Liver (tissue), 9 donors: Measurements from ENCODE around the gene HSPA12B. TPM values are rescaled to one million over a fixed set of nuclear protein-coding genes. Genes with fewer than 3 reads are reported as not detected.
A peak's percentile ranks its signal among the peaks of the same experiment; 100 is the strongest.

ENCODE experiments used
- DNase-seq: peaks from one replicate; pipeline ENCODE4 v3.0.0-alpha.2; 2017; ENCODE audit warnings: low spot score
- H3K27ac ChIP-seq, 2 donors: one replicate each; pipeline ENCODE4 v1.7.0; 2013; ENCODE audit warnings: inconsistent platforms in 2 of 2, low read length in 2 of 2, control low read depth in 1 of 2, low read depth in 1 of 2, mild to moderate bottlenecking in 1 of 2
- H3K27me3 ChIP-seq, 4 donors: one replicate each; pipeline versions ENCODE4 v1.6.1 to v1.7.0; 2013; ENCODE audit warnings: low read length in 3 of 4, inconsistent platforms in 1 of 4, mild to moderate bottlenecking in 1 of 4, moderate library complexity in 1 of 4; ENCODE audit not compliant: control insufficient read depth in 4 of 4, insufficient read depth in 4 of 4
- H3K36me3 ChIP-seq, 4 donors: one replicate each; pipeline versions ENCODE4 v1.6.1 to v1.7.0; 2013; ENCODE audit warnings: low read length in 3 of 4, mild to moderate bottlenecking in 3 of 4, low read depth in 1 of 4, moderate library complexity in 1 of 4; ENCODE audit not compliant: control insufficient read depth in 4 of 4, insufficient read depth in 3 of 4
- H3K4me1 ChIP-seq, 4 donors: one replicate each; pipeline versions ENCODE4 v1.6.1 to v1.7.0; 2013; ENCODE audit warnings: low read length in 3 of 4, mild to moderate bottlenecking in 3 of 4, moderate library complexity in 1 of 4; ENCODE audit not compliant: control insufficient read depth in 4 of 4, insufficient read depth in 4 of 4
- H3K4me3 ChIP-seq, 3 donors: one replicate each; pipeline versions ENCODE4 v1.6.1 to v1.7.0; 2013; ENCODE audit warnings: low read length in 3 of 3, control low read depth in 1 of 3, low read depth in 1 of 3, mild to moderate bottlenecking in 1 of 3
- H3K9ac ChIP-seq, 2 donors: one replicate each; pipeline ENCODE4 v1.7.0; 2013; ENCODE audit warnings: low read length in 2 of 2, mild to moderate bottlenecking in 2 of 2, moderate library complexity in 2 of 2, control low read depth in 1 of 2, low read depth in 1 of 2
- H3K9me3 ChIP-seq, 4 donors: one replicate each; pipeline versions ENCODE4 v1.6.1 to v1.7.0; 2013; ENCODE audit warnings: low read length in 3 of 4; ENCODE audit not compliant: control insufficient read depth in 4 of 4
- GABPA ChIP-seq, 2 donors: IDR thresholded peaks in 1 of 2; conservative IDR thresholded peaks in 1 of 2; 2 replicates each; pipeline ENCODE4 v1.6.1; 2016; ENCODE audit warnings: antibody characterized with exemption in 2 of 2, mild to moderate bottlenecking in 1 of 2, moderate library complexity in 1 of 2
- HNF4A ChIP-seq, 2 donors: conservative IDR thresholded peaks; 2 replicates each; pipeline ENCODE4 v1.6.1; 2016; ENCODE audit warnings: antibody characterized with exemption in 2 of 2, mild to moderate bottlenecking in 2 of 2
- HNF4G ChIP-seq: IDR thresholded peaks from 2 replicates; pipeline ENCODE4 v1.6.1; 2016; ENCODE audit warnings: antibody characterized with exemption
- NR2F2 ChIP-seq: IDR thresholded peaks from 2 replicates; pipeline ENCODE4 v1.6.1; 2016; ENCODE audit warnings: antibody characterized with exemption
- RAD21 ChIP-seq, 2 donors: IDR thresholded peaks; 2 replicates each; pipeline ENCODE4 v1.6.1; 2016; ENCODE audit warnings: antibody characterized with exemption in 2 of 2, mild to moderate bottlenecking in 2 of 2
- RXRA ChIP-seq, 2 donors: IDR thresholded peaks; 2 replicates each; pipeline ENCODE4 v1.6.1; 2017 to 2018; ENCODE audit warnings: antibody characterized with exemption in 2 of 2, mild to moderate bottlenecking in 1 of 2
- SP1 ChIP-seq: IDR thresholded peaks from 2 replicates; pipeline ENCODE4 v1.6.1; 2018; ENCODE audit warnings: antibody characterized with exemption, mild to moderate bottlenecking
- TAF1 ChIP-seq: conservative IDR thresholded peaks from 2 replicates; pipeline ENCODE4 v1.6.1; 2016; ENCODE audit warnings: antibody characterized with exemption, mild to moderate bottlenecking
- YY1 ChIP-seq: IDR thresholded peaks from 2 replicates; pipeline ENCODE4 v1.6.1; 2016; ENCODE audit warnings: antibody characterized with exemption, mild to moderate bottlenecking
- WGBS: extraction: QIAGEN DNeasy Blood & Tissue Kit; methylation state at CpG from one replicate; pipeline ENCODE4 v1.1.7; 2013; 5-methylcytosine and 5-hydroxymethylcytosine counted together
- polyA plus RNA-seq, 2 donors: library from polyadenylated mRNA; stranded (reverse) in 1 of 2; unstranded in 1 of 2; fragments of 200-250 nt in 1 of 2; fragments of >200 nt in 1 of 2; fragmentation: Nextera tagmentation in 1 of 2; extraction: Ambion mirVana in 1 of 2; gene quantifications; one replicate each; pipeline versions ENCODE4 v1.2.1 to v1.2.3, GENCODE V29; 2013 to 2015
- total RNA-seq, 2 donors: library from RNA; depleted of rRNA; stranded (reverse); fragments of >200 nt; gene quantifications; one replicate each; pipeline ENCODE4 v1.2.3, GENCODE V29; 2014
- TF ChIP-seq, protein P1 (sequence below): IDR thresholded peaks from 2 replicates; pipeline ENCODE4 v1.6.1; 2016; ENCODE audit warnings: antibody characterized with exemption, mild to moderate bottlenecking
- TF ChIP-seq, protein P2 (sequence below): IDR thresholded peaks from 2 replicates; pipeline ENCODE4 v1.6.1; 2016; ENCODE audit warnings: antibody characterized with exemption
- TF ChIP-seq, protein P3 (sequence below): fragments of 150-350 bp; IDR thresholded peaks from 2 replicates; pipeline ENCODE4 v1.5.1; 2017; ENCODE audit warnings: improper control_type of control experiment, low read depth, low read length; ENCODE audit not compliant: missing input control
- TF ChIP-seq, protein P4 (sequence below): IDR thresholded peaks from 2 replicates; pipeline ENCODE4 v1.6.1; 2016; ENCODE audit warnings: antibody characterized with exemption
- donor health status: healthy.
- donor health status: healthy.
- donor health status: healthy.
- donor health status: healthy.
- donor health status: healthy.

The HSPA12B gene
- total and polyA plus RNA-seq, 4 donors, result 0.72 to 1.8 (median 0.87) TPM

DNA sequence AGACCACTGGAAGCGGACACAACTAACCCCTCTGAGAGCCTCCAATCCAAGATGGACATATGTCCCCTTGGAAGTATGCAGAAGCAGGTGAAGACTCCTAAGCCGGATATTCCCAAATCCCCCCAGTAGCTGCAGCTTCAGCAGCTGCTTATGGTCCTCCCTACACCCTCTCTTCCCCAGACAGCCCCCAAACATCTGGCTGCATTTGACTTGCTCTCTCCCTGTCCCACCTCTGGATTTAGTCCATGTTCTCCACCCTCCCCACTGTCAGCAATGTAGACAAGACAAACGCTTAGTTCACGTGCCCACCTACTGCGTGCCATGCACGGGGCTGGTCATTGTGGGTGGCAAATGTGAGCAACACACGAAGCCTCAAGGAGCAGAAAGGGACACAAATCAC, 46.1 kb upstream of the HSPA12B start:
- TF ChIP-seq, protein P1, sequence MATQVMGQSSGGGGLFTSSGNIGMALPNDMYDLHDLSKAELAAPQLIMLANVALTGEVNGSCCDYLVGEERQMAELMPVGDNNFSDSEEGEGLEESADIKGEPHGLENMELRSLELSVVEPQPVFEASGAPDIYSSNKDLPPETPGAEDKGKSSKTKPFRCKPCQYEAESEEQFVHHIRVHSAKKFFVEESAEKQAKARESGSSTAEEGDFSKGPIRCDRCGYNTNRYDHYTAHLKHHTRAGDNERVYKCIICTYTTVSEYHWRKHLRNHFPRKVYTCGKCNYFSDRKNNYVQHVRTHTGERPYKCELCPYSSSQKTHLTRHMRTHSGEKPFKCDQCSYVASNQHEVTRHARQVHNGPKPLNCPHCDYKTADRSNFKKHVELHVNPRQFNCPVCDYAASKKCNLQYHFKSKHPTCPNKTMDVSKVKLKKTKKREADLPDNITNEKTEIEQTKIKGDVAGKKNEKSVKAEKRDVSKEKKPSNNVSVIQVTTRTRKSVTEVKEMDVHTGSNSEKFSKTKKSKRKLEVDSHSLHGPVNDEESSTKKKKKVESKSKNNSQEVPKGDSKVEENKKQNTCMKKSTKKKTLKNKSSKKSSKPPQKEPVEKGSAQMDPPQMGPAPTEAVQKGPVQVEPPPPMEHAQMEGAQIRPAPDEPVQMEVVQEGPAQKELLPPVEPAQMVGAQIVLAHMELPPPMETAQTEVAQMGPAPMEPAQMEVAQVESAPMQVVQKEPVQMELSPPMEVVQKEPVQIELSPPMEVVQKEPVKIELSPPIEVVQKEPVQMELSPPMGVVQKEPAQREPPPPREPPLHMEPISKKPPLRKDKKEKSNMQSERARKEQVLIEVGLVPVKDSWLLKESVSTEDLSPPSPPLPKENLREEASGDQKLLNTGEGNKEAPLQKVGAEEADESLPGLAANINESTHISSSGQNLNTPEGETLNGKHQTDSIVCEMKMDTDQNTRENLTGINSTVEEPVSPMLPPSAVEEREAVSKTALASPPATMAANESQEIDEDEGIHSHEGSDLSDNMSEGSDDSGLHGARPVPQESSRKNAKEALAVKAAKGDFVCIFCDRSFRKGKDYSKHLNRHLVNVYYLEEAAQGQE, result no peak
- TF ChIP-seq RXRA (IDR thresholded peaks at IDR 0.05) (no peak), GABPA (IDR thresholded peaks at IDR 0.05 in 1 of 2, conservative IDR thresholded peaks at IDR 0.05 in 1 of 2) (no peak), YY1 (no peak), SP1 (no peak), HNF4A (conservative IDR thresholded peaks at IDR 0.05) (no peak)
- TF ChIP-seq, protein P2, sequence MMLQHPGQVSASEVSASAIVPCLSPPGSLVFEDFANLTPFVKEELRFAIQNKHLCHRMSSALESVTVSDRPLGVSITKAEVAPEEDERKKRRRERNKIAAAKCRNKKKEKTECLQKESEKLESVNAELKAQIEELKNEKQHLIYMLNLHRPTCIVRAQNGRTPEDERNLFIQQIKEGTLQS, result no peak
- H3K27ac ChIP-seq, result no peak overlapping the region
- no peak overlapping the region for H3K4me3 ChIP-seq
- H3K9ac ChIP-seq, result no peak overlapping the region
- DNase-seq, result no peak
- 75% methylated on average over 7 of the region's 7 CpGs for whole genome bisulfite sequencing
- H3K9me3 ChIP-seq, result no peaks in the 10 kb centered on the region
- H3K27me3 ChIP-seq, result peaks cover 0 to 4% (median 4%) of the 10 kb centered on the region in 4 donors
- H3K4me1 ChIP-seq, result peaks cover 0 to 8% (median 5%) of the 10 kb centered on the region in 4 donors
- H3K36me3 ChIP-seq, result no peaks in the 10 kb centered on the region

DNA sequence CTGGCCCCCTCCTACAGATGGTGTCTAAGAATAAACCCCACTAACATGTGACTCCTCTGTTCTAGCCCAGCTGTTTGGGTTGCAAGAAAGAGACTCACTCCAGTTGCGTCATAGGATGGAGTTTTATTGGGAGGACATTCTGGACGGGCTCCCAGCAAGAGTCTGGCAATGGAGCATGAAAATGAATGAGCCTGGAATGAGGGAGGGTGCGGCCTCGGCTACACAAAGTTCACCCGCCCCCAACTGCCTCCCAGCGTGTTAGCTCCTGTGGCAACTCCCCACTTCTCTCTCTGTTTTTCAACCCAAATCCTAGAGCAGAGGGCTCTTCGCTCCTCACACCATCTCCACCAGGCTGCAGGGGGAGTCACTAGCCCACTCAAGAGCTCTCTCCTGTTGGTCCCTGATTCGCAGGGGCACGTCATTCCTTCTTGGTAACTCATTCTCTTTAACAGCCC, 45.6 kb upstream of the HSPA12B start:
- 62% methylated on average over 9 of the region's 9 CpGs for WGBS

More for the DNA sequence above, 45.6 kb upstream of the HSPA12B start:
- H3K27me3 ChIP-seq, result peaks cover 0 to 4% (median 2%) of the 10 kb centered on the region in 4 donors
- no peak overlapping the region for H3K9ac ChIP-seq
- no peak for DNase-seq
- peaks cover 0 to 6% (median 2%) of the 10 kb centered on the region in 4 donors for H3K4me1 ChIP-seq
- no peaks in the 10 kb centered on the region for H3K36me3 ChIP-seq
- TF ChIP-seq, protein P3, sequence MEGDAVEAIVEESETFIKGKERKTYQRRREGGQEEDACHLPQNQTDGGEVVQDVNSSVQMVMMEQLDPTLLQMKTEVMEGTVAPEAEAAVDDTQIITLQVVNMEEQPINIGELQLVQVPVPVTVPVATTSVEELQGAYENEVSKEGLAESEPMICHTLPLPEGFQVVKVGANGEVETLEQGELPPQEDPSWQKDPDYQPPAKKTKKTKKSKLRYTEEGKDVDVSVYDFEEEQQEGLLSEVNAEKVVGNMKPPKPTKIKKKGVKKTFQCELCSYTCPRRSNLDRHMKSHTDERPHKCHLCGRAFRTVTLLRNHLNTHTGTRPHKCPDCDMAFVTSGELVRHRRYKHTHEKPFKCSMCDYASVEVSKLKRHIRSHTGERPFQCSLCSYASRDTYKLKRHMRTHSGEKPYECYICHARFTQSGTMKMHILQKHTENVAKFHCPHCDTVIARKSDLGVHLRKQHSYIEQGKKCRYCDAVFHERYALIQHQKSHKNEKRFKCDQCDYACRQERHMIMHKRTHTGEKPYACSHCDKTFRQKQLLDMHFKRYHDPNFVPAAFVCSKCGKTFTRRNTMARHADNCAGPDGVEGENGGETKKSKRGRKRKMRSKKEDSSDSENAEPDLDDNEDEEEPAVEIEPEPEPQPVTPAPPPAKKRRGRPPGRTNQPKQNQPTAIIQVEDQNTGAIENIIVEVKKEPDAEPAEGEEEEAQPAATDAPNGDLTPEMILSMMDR, result no peak
- TF ChIP-seq RAD21 (IDR thresholded peaks at IDR 0.05) (no peak), HNF4G (no peak), NR2F2 (no peak), SP1 (no peak), TAF1 (no peak)
- TF ChIP-seq, protein P2, result no peak
- TF ChIP-seq, protein P4, sequence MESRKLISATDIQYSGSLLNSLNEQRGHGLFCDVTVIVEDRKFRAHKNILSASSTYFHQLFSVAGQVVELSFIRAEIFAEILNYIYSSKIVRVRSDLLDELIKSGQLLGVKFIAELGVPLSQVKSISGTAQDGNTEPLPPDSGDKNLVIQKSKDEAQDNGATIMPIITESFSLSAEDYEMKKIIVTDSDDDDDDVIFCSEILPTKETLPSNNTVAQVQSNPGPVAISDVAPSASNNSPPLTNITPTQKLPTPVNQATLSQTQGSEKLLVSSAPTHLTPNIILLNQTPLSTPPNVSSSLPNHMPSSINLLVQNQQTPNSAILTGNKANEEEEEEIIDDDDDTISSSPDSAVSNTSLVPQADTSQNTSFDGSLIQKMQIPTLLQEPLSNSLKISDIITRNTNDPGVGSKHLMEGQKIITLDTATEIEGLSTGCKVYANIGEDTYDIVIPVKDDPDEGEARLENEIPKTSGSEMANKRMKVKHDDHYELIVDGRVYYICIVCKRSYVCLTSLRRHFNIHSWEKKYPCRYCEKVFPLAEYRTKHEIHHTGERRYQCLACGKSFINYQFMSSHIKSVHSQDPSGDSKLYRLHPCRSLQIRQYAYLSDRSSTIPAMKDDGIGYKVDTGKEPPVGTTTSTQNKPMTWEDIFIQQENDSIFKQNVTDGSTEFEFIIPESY, result no peak
- peak overlapping the region in 1 of 2 donors; percentile 5 for H3K27ac ChIP-seq
- no peaks in the 10 kb centered on the region for H3K9me3 ChIP-seq
- H3K4me3 ChIP-seq, result no peak overlapping the region
